ENCODE data around the gene DKK3. TPM values are rescaled to one million over a fixed set of nuclear protein-coding genes. Genes with fewer than 3 reads are reported as not detected.

The DKK3 gene
- total and polyA plus RNA-seq, 4 donors, result 3.1 to 9.9 (median 7.1) TPM

GRCh38 chr11:11971906-11972547 is 36.4 kb downstream of the DKK3 start (continued):
- TF ChIP-seq CTCF (IDR thresholded peaks at IDR 0.05; ENCODE audit: low read depth, low read length, missing input control), result no peak

- Histone ChIP-seq H3K27ac (ENCODE audit: low read depth in 1 of 2, low read length in 2 of 2) (no peak overlapping the region), H3K4me3 (ENCODE audit: low read depth in 1 of 3, low read length in 3 of 3) (no peak overlapping the region), H3K9ac (ENCODE audit: low read depth in 1 of 2, low read length in 2 of 2) (no peak overlapping the region), H3K9me3 (ENCODE audit: control insufficient read depth in 4 of 4, low read length in 3 of 4) (no peaks in the 10 kb centered on the region), H3K4me1 (ENCODE audit: control insufficient read depth in 4 of 4, insufficient read depth in 4 of 4, low read length in 3 of 4) (peaks cover 2 to 24% (median 13%) of the 10 kb centered on the region in 4 donors), H3K36me3 (ENCODE audit: control insufficient read depth in 4 of 4, insufficient read depth in 3 of 4, low read depth in 1 of 4, low read length in 3 of 4) (no peaks in the 10 kb centered on the region), H3K27me3 (ENCODE audit: control insufficient read depth in 4 of 4, insufficient read depth in 4 of 4, low read length in 3 of 4) (no peaks in the 10 kb centered on the region)
- no peak for DNase-seq (ENCODE audit: low spot score)
- WGBS, result 100% methylated on average over 2 of the region's 2 CpGs
- TF ChIP-seq RAD21 (IDR thresholded peaks at IDR 0.05), result no peak
- no peak for TF ChIP-seq JUND (IDR thresholded peaks at IDR 0.05)
- TF ChIP-seq HNF4A (conservative IDR thresholded peaks at IDR 0.05), result peak; percentile 14 to 34
These were observed 37.9 kb downstream of the DKK3 start for GRCh38 chr11:11970556-11970955.

GRCh38 chr11:11969380-11970215 is 38.8 kb downstream of the DKK3 start:
- H3K27me3 ChIP-seq (ENCODE audit: control insufficient read depth in 4 of 4, insufficient read depth in 4 of 4, low read length in 3 of 4), result no peaks in the 10 kb centered on the region
- 93% methylated on average over 19 of the region's 19 CpGs for WGBS
- H3K9ac ChIP-seq (ENCODE audit: low read depth in 1 of 2, low read length in 2 of 2), result no peak overlapping the region
- H3K9me3 ChIP-seq (ENCODE audit: control insufficient read depth in 4 of 4, low read length in 3 of 4), result no peaks in the 10 kb centered on the region
- no peaks in the 10 kb centered on the region for H3K36me3 ChIP-seq (ENCODE audit: control insufficient read depth in 4 of 4, insufficient read depth in 3 of 4, low read depth in 1 of 4, low read length in 3 of 4)
- H3K4me3 ChIP-seq (ENCODE audit: low read depth in 1 of 3, low read length in 3 of 3), result no peak overlapping the region
- no peak overlapping the region for H3K27ac ChIP-seq (ENCODE audit: low read depth in 1 of 2, low read length in 2 of 2)
- DNase-seq (ENCODE audit: low spot score), result no peak
- TF ChIP-seq TAF1 (conservative IDR thresholded peaks at IDR 0.05) (no peak), MAX (IDR thresholded peaks at IDR 0.05) (no peak), HNF4A (conservative IDR thresholded peaks at IDR 0.05) (no peak), RAD21 (IDR thresholded peaks at IDR 0.05) (no peak), NR2F2 (IDR thresholded peaks at IDR 0.05) (no peak), HNF4G (IDR thresholded peaks at IDR 0.05) (no peak), ZBTB33 (IDR thresholded peaks at IDR 0.05) (no peak), REST (IDR thresholded peaks at IDR 0.05) (no peak), RXRA (IDR thresholded peaks at IDR 0.05) (no peak), SP1 (IDR thresholded peaks at IDR 0.05) (no peak), FOXA1 (IDR thresholded peaks at IDR 0.05) (no peak), FOXA2 (IDR thresholded peaks at IDR 0.05) (no peak), CTCF (IDR thresholded peaks at IDR 0.05; ENCODE audit: low read depth, low read length, missing input control) (no peak), ATF3 (IDR thresholded peaks at IDR 0.05) (no peak), JUND (IDR thresholded peaks at IDR 0.05) (no peak)
- peaks cover 3 to 28% (median 14%) of the 10 kb centered on the region in 4 donors for H3K4me1 ChIP-seq (ENCODE audit: control insufficient read depth in 4 of 4, insufficient read depth in 4 of 4, low read length in 3 of 4)
